Neural crest cell (in vitro differentiated cells): ENCODE data around the gene EGFR. TPM values are rescaled to one million over a fixed set of nuclear protein-coding genes. Genes with fewer than 3 reads are reported as not detected.

Experiments used
- DNase-seq: peaks from one replicate; pipeline ENCODE4 v3.0.0; 2021; ENCODE audit warnings: low read depth, mixed read lengths, low spot score
- H3K27ac Mint-ChIP-seq: one replicate; pipeline ENCODE4 v1.8.0; 2021; ENCODE audit warnings: mild to moderate bottlenecking, mixed read lengths; ENCODE audit not compliant: unreplicated experiment
- H3K27me3 Mint-ChIP-seq: 2 replicates; pipeline ENCODE4 v1.8.0; 2021; ENCODE audit warnings: low read depth, mild to moderate bottlenecking, mixed read lengths
- H3K36me3 Mint-ChIP-seq: 2 replicates; pipeline ENCODE4 v1.8.0; 2021; ENCODE audit warnings: low read depth, mild to moderate bottlenecking, mixed read lengths
- H3K4me1 Mint-ChIP-seq: 2 replicates; pipeline ENCODE4 v1.8.0; 2021; ENCODE audit warnings: mixed read lengths
- H3K4me3 Mint-ChIP-seq: one replicate; pipeline ENCODE4 v1.8.0; 2021; ENCODE audit warnings: mild to moderate bottlenecking, mixed read lengths
- H3K9me3 Mint-ChIP-seq: 2 replicates; pipeline ENCODE4 v1.8.0; 2021; ENCODE audit warnings: mixed read lengths
- CTCF ChIP-seq: fragments of 200-600 bp; sonication (generic); conservative IDR thresholded peaks from 2 replicates; pipeline ENCODE4 v1.5.0; 2021; ENCODE audit warnings: antibody characterized with exemption, mild to moderate bottlenecking
- total RNA-seq: library from RNA; stranded (reverse); gene quantifications from 2 replicates; pipeline ENCODE4 v1.2.1, GENCODE V29; 2021

The EGFR gene
- total RNA-seq, 1 donor from 2014 or later: 2.3 TPM

- Mint-ChIP-seq H3K27ac (peak overlapping the region; percentile 98), H3K27me3 (peaks cover 51% of the 10 kb centered on the region), H3K36me3 (no peaks in the 10 kb centered on the region), H3K4me1 (peaks cover 8% of the 10 kb centered on the region), H3K4me3 (peak overlapping the region; percentile 91), H3K9me3 (peaks cover 4% of the 10 kb centered on the region)
- DNase-seq: peak; percentile 94
- TF ChIP-seq CTCF: peak; percentile 97
Measured at GRCh38 chr7:55254596-55255495, 236.0 kb downstream of the EGFR start.

DNA sequence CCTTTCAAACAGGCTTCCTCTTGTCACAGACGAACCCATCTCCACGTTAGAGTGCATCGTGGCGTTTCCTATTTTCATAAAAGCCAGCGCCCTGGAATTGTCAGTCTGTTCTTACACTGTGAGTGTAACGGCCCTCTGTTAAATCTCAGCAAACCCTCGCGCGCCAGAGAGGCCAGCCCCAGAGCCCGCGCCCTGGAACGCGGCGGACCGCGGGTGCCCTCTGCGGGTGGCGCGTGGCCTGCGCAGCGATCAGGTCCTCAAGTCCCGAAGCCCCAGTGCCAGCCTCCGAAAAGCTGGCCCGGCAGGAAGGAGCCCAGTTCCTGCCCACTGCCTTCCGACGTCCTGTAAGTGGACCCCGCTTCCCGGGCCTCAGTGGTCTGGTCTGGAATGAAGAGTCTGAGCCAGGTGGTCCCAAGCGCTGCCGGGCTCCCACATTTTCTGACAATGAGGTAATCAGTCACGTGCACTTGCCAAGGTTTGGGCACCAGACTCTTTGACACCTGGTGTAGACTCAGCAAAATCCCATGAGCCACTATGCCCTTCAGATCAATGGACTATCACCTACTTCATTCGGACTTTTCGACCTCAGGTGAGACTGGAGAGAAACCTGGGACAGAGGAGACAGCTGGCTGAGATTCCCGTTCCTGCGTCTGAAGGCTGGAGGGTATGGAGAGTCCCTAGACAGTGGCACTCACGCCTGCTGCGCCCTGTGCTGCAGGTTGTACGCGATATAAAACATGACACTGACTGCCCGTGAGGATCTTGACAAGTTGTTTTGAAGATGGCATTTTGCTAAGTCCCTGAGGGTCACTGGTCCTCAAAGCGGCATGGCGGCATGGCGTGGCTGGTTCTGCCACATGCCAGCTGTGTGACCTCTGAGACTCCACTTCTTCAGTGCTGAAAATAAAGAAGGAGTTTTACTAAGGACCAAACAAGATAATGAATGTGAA is 237.0 kb downstream of the EGFR start:
- peak; percentile 77 for DNase-seq
- peak overlapping the region; percentile 91 for H3K4me3 Mint-ChIP-seq
- peaks cover 8% of the 10 kb centered on the region for H3K4me1 Mint-ChIP-seq
- TF ChIP-seq CTCF: peak; percentile 80
- H3K27ac Mint-ChIP-seq: peak overlapping the region; percentile 98
- H3K36me3 Mint-ChIP-seq: no peaks in the 10 kb centered on the region
- H3K27me3 Mint-ChIP-seq: peaks cover 47% of the 10 kb centered on the region
- no peaks in the 10 kb centered on the region for H3K9me3 Mint-ChIP-seq

DNA sequence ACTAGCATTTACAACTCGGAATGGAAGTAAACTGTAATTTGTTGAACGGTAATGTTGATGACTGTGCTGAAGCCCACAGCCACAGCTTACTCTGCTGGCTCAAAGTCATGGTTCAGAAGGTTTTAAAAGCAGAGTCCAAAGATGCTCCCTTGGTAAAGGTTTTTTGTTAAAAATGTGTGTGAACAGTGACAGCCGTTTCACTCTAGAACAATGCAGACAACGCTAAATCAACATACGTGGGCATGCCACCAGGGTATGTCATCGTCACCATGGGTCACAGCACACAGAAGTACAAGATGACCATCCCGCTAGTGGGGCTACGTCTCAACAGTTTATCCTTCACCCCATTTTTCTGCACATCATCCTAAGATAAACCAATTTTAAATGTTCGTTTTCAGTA is 239.8 kb downstream of the EGFR start:
- Mint-ChIP-seq H3K36me3 (no peaks in the 10 kb centered on the region), H3K9me3 (no peaks in the 10 kb centered on the region), H3K4me1 (peaks cover 8% of the 10 kb centered on the region), H3K27ac (no peak overlapping the region), H3K4me3 (no peak overlapping the region), H3K27me3 (peaks cover 36% of the 10 kb centered on the region)
- TF ChIP-seq CTCF: no peak
- no peak for DNase-seq

GRCh38 chr7:55260171-55260570 is 241.4 kb downstream of the EGFR start:
- no peak for TF ChIP-seq CTCF
- no peak overlapping the region for H3K4me3 Mint-ChIP-seq
- DNase-seq: no peak

DNA sequence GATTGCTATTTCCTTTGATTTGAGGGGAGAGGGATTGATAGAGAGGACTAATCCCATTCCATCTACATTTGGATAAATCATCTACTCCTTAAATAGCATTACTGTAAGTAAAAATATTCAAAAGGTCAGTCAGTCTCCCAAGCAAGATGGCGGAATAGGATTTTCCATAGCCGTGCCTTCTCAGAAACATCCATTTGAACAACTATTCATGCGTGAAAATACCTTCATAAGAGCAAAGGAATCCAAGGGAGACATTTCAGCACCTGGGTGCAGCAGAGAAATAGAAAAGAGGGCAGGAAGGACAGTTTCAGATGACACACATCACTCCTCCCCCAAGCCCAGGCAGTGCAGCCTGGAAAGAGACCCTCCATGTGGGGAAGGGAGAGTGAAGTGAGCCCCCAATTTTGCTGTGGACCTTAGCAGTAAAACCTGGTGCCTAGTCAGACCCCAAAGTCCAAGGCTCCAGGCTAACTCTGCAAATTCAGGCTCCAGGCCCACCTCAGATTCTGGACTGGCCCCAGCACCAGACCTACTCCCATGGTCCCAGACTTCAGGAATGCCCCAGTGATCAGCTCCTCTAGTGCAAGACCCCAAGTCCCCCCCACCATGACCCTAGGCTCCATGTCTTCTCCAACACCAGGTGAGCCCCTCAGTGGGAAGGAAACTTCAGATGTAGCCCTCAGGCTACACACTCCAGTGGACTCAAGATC is 242.0 kb downstream of the EGFR start:
- Mint-ChIP-seq H3K27ac (no peak overlapping the region), H3K27me3 (peaks cover 25% of the 10 kb centered on the region), H3K4me3 (no peak overlapping the region), H3K4me1 (peaks cover 4% of the 10 kb centered on the region), H3K36me3 (no peaks in the 10 kb centered on the region), H3K9me3 (no peaks in the 10 kb centered on the region)
- TF ChIP-seq CTCF: no peak
- DNase-seq: no peak

More at GRCh38 chr7:55260171-55260570, 241.4 kb downstream of the EGFR start:
- H3K27ac Mint-ChIP-seq: no peak overlapping the region
- no peaks in the 10 kb centered on the region for H3K9me3 Mint-ChIP-seq
- H3K36me3 Mint-ChIP-seq: no peaks in the 10 kb centered on the region
- H3K27me3 Mint-ChIP-seq: peaks cover 30% of the 10 kb centered on the region
- peaks cover 8% of the 10 kb centered on the region for H3K4me1 Mint-ChIP-seq
